ENCODE results near the gene EZH2.

EZH2 gene

DNA sequence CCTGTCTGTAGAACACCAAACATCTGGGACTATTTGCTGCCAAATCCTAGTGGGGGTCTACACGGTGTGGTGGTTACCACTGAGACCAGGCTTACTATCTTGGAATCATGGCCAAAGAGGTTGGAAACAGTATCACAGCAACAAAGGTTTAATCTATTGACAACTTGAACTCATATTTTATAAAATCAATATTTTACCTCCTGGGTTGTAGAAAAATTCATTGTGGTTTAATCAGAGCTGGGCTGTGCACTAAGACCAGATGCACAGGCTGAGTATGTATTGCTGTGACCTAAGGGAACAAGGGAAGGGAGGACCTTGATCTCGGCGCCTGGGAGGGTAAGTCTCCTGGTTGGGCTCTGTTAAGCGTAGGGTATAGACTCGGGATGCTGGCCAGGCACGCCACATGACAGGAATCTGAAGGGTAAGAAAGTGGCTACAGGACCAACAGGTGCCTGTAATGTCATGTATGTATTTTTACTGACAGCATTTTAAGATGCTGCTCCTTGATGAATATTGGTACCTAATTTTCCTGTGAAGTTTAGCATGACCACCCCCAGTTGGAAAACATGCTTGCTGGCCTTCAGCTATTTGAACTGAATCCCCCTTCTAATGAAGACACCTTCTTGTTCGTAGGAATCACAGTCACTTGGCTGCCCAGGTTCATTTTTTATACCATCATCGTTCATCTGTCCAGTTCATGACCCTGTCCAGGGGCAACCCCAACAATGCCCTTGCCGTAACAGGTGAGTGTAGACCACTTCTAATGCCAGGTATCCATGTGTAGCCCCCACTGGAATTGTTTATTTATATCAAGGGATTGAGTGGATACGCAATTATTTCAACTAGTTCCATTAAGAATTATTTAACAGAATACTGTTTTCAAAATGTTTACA is 79.5 kb downstream of the EZH2 start:
- DNase-seq (ENCODE audit: low read depth), result no peak

DNA sequence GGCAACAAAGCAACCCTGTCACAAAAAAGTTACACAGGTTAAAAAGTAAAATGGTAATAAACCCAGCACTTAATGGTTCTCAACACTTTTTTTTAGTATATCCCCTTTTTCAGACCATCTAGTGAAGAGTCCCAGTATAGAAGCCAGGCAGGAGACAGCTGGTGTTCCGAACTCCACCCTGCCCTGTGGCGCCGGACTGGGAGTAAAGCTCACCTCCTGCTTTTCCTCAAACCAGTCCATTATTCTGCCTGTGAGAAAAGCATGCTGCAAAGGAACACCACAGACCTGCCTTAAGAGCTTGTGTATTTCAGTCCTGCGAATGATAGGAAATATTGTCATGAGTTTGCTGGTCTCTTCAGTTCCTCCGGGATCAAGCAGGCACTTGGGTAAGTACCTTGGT is 81.0 kb downstream of the EZH2 start:
- no peak for DNase-seq (ENCODE audit: low read depth)

DNA sequence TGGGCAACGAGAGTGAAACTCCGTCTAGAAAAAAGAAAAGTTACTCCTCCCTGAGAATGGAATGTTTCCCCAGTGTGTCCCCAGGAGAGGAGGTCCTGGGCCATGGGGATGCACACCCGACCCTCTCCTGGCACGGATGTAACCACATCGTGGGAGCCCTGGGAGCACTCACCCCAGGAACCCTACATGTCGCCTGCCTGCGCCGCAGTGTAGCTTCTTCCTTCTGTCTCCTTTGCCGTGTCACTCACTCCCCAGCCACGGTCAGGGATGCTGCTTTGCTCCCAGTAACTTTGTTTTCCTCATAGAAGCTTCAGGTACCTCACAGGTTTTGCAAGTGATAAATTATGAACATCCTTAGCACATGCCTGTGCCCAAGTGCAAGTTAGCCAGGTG is 82.0 kb downstream of the EZH2 start:
- no peak for DNase-seq (ENCODE audit: low read depth)

DNA sequence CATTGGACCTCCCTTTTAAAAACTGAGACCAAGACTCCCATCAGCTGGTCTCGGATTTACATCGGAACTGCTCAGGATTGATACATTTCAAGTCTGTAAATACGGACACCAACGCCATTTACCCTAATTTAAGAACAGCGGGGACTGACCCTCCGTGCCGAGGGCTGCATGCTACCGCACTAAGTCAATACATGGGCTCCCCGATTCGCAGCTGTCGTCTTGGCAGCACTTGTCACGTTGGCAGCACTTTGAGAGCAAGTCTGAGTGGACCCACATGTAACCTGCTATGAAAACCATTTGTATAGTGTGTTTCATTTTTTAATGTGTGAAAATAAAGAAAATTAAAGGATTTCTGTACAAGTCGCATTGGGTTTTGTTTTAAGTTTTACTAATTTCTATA is 83.4 kb downstream of the EZH2 start:
- no peak for DNase-seq (ENCODE audit: low read depth)

DNA sequence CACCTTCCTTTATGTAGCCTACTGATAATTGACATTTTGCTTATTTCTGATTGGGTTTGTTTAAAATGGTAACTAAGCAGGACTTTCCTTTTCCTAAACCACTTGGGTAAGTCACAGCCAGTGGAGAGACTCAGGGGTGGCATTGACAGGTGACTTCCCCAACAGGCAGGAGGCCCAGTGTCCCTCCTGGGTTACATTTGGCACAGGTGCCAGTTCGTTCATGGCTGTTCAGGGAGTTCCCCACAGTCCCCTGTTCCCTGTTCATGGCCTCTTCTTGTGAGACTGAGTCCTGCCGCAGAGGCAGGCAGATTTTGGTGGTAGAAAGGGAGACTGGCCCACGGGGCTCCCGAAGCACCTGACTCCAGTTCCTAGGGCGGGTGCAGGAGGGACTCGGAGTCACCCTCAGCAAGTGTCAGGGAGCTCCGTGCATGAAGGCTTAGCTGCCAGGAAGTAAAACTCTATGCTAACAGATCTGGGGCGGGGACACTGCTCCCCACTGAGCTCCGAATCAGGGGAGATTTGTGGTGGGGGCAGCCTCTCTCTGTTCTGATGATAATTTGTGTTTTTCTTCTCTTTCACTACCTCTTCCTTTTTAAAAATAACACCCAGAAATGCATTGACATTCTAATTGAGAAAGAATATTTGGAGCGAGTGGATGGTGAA is 84.1 kb downstream of the EZH2 start:
- no peak for DNase-seq (ENCODE audit: low read depth)

DNA sequence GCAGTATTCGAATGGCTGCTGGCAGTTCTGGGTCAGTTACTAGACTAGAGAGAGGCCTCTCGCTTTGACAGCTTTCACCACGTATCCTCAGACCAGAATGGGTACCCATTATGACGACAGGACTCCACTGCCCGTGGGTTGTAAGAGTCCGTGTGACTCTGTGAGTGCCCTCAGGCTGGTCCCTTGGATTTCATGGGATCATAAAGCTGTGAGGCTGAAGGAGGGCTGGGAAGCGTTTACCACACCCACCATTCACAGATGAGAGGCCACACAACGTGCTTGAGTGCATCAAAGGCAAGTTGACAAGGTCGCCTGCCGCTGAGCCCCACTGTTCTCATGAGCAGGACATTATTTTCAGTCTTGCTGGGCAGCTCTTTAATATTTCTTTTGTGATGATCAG is 87.2 kb downstream of the EZH2 start:
- DNase-seq (ENCODE audit: low read depth), result no peak

DNA sequence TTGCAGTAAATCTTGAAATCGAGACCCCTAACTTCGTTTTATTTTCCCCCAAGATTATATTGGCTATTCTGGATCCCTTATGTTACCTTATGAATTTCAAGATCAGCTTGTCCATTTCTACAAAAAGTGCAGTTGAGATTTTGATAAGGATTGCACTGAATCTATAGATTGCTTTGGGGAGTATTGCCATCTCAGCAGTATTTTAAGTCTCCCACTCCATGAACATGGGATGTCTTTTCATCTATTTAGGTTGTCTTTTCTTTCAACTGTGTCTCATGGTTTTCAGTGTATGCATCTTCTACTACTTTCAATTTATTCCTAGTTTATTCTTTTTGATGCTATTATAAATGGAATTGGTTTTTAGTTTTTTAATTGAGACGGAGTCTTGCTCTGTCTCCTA is 89.6 kb downstream of the EZH2 start:
- DNase-seq (ENCODE audit: low read depth), result no peak

DNA sequence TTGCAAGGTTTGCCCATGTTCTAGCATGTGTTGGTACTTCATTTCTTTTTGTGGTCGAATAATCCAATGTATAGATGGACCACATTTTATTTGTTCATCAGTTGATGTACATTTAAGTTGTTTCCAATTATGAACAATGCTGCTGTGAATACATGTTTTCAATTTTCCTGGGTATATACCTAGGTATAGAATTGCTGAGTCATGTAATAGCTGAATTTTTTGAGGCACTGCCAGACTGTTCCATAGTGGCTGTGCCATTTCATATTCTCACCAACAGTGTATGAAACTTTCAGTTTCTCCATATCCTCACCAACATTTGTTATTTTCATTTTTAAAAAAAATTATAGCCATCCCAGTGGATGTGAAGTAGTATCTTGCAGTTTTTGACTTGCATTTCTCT is 90.5 kb downstream of the EZH2 start:
- no peak for DNase-seq (ENCODE audit: low read depth)

DNA sequence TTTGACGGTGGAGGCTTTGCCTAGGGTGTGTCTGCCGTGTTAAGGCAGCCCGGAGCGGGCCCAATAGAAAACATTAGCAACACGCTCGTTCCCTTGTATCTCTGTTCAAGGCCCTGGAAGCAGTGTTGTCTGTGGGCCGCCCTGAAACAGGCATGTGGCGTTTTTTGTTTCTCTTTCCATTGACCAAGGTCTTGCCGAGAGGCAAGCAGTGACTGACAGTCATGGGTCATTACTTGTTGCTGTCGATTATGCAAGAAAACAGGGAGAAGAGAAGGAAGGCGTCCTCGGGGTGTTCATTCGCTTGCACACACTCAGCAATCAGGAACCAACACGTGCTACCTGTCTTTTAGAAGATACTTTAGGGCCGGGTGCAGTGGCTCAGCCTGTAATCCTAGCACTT is 92.5 kb downstream of the EZH2 start:
- DNase-seq (ENCODE audit: low read depth), result no peak

DNA sequence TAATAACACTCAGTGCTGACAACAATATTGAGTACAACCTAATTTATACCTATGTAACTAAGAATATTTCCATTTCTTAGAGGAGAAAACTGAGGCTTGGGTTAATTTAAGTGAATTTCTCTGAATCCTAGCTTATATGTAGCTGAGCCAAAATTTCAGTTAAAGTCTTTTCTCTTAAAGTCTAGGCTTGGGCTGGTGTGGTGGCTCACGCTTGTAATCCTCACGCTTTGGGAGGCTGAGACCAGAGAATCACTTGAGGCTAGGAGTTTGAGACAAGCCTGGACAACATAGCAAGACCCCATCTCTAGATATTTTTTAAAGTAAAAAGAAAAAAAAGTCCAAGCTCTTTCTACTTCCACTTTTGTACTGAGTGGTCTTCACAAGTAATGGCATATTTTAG is 93.2 kb downstream of the EZH2 start:
- no peak for DNase-seq (ENCODE audit: low read depth)

DNA sequence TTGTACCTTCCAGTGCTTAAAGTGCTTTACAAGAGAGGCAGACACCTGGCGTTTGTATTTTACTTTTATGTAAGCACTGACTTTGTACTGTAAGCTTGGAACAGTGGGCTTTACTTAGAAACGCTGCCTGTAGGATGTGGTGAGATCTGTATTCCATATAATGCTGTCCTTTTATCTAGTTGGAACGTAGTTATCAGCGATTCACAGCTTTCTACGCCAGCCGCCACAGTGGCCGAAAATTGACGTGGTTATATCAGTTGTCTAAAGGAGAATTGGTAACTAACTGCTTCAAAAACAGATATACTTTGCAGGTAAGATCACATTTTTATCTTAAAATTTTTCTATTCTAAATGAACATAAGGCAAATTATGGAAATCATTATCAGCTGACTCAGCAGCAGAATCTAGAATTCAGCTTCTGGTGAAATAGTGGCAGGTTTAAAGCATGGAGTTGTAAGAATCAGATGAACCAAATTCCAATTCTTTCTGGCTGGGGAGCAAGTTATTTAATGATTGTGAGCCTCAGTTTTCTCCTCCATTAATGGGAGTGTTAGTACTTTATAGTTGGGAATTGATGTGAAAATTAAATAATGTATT is 93.9 kb downstream of the EZH2 start:
- DNase-seq (ENCODE audit: low read depth), result no peak

DNA sequence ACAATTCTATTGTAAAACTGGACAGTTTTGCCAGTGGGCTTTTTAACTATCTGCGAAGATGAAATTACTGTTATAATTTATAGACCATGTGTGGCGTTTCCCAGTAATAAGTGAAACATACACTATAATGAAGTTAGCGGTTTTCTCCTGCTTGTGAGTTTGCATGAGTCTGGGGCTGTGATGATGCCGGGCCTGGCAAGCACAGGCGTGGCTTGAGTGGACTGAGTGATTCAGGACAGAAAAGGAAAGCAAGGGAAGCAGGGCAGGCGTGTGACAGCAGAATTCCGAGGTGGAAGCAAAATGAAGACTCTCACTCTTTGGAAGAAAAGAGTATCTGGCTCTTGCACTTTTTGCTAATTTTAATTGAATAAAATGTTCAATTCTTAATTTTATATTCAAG is 94.9 kb downstream of the EZH2 start:
- no peak for DNase-seq (ENCODE audit: low read depth)

DNA sequence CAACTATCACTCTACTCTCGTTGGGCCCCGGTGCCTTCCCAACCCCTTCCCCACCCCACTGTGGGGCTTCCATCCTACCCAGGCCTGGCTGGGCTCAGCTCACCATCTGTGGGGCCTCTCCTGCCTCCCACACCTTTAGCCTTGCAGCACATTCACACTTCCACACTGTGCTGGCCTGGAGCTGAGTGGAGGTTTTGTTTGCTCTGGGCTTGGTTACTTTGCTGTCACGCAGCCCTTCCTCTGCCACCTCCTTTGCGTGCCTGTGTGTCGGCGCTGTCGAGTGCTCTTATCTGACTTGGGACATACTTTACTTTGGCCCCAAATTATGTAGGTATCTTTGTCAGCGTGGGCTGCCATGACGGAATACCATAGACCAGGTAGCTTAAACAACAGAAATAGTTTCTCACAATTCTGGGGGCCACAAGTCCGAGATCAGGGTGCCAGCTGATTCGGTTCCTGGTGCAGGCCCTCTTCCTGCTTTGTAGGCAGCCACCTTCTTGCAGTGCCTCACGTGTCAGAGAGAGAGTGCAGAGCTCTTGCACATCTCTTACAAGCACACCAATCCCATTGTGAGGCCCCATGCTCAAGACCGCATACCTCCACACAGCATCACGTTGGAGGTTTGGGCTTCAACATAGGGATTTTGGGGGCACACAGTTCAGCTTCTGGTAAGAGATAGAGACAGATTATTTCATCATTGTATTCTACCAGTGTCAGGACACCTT is 96.4 kb downstream of the EZH2 start:
- no peak for DNase-seq (ENCODE audit: low read depth)

DNA sequence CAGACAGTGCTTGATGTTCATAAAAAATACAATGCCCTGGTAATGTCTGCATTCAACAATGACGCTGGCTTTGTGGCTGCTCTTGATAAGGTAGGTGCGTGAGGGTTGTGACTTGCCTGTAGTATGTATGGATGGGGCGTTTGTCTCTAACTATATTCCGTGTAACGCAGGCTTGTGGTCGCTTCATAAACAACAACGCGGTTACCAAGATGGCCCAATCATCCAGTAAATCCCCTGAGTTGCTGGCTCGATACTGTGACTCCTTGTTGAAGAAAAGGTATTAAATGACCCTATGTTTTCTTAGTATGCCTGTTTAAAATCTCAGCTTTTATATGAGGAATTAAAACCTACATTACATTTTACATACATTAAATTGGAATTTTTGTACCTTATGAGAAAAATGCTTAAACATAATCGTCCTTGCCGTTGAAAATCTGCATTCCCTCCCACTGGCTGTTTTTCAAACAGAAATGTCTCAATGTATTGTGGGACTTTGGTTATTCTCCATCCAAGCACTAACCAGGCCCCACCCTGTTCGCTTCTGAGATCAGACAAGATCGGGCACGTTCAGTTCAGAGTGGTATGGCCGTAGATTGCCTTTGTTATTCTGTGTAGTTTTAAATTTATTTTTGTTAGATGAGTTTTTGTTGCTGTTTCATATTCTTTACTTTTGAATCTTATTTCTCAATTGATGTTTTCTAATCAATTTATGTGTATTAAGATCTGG is 100.1 kb downstream of the EZH2 start:
- no peak for DNase-seq (ENCODE audit: low read depth)

DNA sequence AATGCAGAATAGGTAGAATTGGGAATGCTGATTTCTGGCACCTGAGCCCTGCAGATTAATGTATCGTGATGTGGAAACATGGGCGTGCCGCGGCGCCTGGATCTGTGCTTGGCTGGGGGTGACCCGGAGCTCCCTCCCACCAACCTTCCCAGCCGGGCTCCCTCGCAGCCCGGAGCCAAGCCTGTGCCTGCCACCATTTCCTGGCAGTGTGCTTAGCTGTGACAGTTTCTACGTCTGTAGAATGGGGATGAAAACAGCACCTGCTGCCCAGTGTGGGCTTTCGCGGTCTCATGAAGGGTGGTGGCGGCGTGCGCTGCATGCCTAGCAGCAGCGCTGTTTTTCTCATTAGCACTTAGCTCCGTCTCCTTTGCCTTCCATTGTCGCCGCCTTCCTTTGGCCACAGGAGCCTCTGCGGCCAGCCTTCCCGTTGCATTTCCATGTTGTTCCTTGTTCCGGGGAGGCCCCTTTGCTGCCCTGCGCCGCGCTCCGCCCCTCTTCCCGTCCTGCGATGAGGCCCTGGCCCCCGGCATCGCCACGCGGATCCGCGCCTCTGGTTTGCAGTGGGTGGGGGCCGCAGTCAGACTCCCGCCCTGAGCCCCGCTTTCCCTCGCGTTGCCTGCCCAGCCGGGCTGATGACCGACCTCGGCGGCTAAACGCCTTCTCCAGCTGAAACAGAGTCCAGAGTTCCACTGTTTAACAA is 101.2 kb downstream of the EZH2 start:
- no peak for DNase-seq (ENCODE audit: low read depth)

DNA sequence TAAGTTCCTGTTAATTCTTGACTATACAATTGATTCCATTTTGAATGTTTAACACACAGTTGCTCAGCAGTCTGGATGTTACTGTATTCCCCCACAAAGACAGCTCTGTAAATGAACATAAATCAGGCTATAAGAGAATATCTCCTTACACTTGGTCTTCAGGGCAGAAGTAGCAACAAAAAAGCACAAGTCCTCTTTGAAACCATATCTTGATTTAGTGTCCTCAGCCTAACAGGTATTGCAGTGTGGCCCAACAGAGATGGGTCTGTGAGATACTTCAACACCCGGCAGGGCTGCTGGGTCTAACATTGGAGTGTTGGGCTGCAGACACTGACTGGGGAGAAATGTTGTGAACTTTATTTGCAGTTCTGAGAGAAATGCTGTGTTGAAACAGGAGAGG is 109.6 kb downstream of the EZH2 start:
- no peak for DNase-seq (ENCODE audit: low read depth)

DNA sequence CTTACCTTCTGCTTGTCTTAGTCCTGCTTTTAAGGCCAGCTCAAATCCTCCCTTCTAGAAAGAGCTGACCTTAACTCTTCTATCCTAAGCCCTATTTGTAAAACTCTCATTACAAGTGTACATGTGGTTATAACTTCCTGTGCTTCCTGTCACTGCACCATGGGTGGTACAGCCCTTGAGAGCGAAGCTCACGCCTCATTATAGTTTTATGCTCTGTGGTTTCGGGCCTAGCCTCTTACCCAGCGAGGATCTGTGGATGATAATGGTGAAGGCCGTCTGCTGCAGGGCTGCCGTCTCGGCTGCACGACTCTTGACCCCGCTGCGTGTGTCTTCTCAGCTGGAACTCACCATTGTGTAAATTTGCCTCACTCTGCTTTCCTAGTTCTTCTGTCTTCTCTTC is 110.8 kb downstream of the EZH2 start:
- peak; percentile 9 for DNase-seq (ENCODE audit: low read depth)

DNA sequence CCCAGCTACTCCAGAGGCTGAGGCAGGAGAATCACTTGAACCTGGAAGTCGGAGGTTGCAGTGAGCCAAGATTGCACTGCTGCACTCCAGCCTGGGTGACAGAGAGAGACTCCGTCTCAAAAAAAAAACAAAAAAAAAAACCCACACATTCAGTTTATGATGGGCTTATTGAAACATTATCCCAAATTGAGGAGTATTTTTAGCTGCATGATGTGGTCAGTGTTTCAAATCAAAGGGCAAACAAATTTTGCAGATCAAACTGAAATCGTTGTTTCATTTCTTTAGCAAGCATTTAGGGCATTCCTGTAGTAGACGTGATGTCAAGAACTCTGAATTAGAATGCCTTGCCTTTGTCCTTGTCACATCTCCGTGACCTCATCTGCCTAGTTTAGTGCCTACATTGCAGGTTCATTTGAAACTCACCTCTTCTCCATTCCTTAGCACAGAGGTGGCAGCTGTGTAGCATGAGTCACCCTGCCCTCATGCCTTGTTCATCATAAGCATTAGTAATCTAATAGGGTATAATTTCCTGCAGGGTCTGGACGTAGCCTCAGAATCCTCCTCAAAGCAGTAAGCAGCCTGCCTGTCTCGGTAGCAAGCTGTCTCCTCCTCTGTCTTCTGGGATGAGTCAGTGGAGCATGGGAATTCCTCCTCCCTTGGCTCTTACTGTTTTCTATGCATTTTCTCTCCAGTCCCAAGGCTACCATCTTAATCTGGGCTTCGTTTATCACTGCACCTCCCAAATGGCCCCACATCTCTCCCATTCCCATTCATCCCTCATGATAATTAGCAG is 111.6 kb downstream of the EZH2 start:
- DNase-seq (ENCODE audit: low read depth), result no peak

DNA sequence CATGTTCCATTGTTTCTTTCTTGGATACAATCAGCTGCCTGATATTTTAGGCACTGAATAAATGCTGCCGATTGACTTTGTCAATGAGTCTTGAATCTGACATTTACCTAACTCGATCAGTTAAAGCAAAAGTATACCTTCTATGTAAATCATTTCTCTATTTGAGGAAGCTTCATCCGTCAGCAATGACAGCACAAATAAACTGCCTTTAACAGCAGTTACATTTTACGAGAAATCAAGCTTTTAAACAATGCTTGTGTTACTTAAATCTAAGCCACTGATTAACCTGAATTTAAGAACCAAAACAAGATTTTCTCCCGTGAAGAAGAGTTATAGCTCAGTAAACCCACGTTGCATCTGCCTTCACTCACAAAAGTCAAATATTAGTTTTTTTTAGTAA is 114.1 kb downstream of the EZH2 start:
- no peak for DNase-seq (ENCODE audit: low read depth)

DNA sequence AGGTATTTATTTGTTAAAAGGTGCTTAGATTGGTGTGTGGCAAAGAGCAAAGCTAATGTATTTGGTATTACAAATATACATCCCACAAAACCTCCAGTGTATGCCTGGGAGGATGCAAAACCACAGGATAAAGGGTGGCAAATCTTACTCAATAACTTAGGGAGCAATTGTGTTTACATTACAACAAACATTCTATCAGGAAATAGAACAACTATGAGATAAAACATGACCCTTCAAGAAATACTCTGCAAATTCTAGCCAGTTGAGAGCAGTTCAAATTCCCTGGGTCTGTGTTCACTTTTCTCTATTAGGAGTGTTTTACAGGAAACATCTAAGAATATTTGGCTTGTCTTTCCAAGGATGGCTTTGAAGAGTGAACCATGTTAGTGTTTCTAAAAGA is 120.5 kb downstream of the EZH2 start:
- no peak for DNase-seq (ENCODE audit: low read depth)
